Nucleus accumbens (tissue), 56 donors: ENCODE results near the gene HMCN2.
A peak's percentile ranks its signal among the peaks of the same experiment; 100 is the strongest.

Source experiments
- DNase-seq, 56 donors: peaks; one replicate each; lab custom pipeline; 2025; lab: John Stamatoyannopoulos, UW

Gene HMCN2

DNA sequence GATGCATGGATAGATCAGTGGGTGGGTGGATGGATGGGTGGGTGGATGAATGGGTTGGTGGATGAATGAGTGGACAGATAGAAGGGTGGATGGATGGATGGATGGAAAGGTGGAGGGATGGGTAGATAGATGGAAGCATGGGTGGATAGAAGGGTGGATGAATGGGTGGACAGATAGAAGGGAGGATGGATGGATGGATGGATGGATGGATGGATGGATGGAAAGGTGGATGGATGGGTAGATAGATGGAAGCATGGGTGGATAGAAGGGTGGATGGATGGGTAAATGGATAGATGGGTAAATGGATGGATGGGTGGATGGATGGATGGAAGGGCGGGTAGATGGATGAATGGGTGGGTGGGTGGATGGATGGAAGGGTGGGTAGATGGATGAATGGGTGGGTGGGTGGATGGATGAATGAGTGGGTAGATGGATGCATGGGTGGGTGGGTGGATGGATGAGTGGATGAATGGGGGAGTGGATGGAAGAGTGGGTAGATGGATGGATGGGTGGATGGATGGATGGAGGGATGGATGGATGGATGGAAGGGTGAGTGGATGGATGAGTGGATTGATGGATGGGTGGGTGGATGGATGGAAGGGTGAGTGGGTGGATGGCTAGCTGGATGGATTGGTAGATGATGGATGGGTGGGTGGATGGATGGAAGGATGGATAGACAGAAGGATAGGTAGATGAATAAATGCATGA lies 91.5 kb downstream of the HMCN2 start:
- no peak for DNase-seq

GRCh38 chr9:130358928-130359327 lies 93.4 kb downstream of the HMCN2 start:
- no peak for DNase-seq

DNA sequence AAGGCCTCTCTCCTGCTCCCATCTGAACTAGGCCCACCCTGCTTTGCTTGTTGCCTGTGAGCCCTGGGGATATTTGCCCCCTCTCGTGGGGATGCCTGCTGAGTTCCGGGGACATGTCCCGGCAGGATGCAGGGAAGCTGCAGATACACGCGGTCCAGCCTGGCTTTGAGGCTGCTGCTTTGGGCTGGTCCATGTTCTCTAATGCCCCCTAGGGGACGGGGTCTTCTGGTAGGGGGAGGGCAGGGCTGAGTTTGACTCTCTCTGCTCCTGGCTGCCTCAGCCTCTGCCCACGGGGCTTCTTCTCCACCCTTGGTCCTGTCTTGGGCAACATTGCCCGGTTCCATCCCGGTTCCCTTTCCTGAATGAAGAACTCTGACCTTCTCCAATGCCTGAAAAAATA lies 94.3 kb downstream of the HMCN2 start:
- no peak for DNase-seq

GRCh38 chr9:130360672-130361071 lies 95.1 kb downstream of the HMCN2 start:
- DNase-seq: no peak

GRCh38 chr9:130361873-130362362 lies 96.4 kb downstream of the HMCN2 start:
- no peak for DNase-seq

DNA sequence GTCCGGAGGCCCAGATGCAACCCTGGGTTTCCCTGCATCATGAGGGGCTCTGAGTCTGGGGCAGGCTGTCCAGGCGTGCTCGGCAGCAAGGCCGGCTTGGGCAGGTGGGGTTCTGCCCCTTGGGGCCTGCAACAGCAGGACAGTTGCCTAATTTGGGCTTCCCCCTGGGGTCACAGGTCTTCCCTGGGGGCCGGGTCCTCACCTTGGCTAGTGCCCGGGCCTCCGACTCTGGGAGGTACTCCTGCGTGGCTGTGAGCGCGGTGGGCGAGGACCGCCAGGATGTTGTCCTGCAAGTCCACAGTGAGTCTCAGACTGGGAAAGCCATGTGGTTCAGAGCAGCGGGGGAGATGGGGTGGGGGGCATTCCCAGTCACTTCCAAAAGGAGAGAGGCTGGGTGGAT lies 97.1 kb downstream of the HMCN2 start:
- no peak for DNase-seq

DNA sequence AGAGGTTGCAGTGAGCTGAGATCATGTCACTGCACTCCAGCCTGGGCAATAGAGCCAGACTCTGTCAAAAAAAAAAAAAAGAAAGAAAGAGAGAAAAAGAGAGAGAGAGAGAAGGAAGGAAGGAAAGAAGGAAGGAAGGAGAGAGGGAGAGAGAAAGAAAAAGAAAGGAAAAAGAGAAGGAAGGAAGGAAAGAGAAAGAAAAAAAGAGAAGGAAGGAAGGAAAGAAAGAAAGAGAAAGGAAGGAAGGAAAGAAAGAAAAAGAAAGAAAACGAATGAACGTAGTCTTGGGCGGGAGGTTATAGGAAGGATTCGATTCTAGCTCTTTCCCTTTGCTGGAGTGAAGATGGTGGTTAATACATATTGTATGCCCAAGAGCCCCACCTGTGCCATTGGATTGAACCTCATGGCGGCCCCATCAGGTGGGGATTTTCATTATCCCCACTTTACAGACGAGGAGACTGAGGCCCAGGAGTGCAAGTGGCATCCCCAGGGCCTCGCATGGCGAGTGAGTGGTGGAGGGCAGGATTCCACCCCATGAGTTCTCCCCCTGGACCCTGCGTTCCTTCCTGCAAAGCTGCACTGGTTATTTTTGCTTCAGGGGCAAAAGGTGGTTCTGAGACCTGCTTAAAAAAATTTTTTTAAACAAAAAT lies 98.3 kb downstream of the HMCN2 start:
- no peak for DNase-seq

GRCh38 chr9:130364619-130365322 lies 99.2 kb downstream of the HMCN2 start:
- DNase-seq: no peak

- no peak for DNase-seq
Measured at GRCh38 chr9:130365323-130365721, 99.8 kb downstream of the HMCN2 start.

- no peak for DNase-seq
Measured at GRCh38 chr9:130366072-130366471, 100.5 kb downstream of the HMCN2 start.

- no peak for DNase-seq
Measured at GRCh38 chr9:130366888-130367550, 101.5 kb downstream of the HMCN2 start.

DNA sequence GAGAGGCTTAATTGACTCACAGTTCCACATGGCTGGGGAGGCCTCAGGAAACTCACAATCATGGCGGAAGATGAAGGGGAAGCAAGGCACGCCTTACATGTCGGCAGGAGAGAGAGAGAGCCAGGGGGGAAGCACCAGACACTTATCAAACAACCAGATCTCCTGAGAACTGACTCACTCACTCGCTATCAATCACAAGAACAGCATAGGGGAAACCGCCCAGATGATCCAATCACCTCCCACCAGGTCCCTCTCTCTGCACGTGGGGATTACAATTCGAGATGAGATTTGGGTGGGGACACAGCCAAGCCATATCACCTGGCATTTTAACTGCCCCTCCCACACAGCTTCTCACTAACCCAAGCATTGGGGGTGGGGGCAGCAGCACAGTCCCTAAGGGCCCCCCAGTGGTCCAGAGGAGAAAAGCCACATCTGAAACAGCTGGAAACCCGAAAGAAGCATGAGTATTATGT lies 103.1 kb downstream of the HMCN2 start:
- DNase-seq: peak in 1 of 56 donors; percentile 9

DNA sequence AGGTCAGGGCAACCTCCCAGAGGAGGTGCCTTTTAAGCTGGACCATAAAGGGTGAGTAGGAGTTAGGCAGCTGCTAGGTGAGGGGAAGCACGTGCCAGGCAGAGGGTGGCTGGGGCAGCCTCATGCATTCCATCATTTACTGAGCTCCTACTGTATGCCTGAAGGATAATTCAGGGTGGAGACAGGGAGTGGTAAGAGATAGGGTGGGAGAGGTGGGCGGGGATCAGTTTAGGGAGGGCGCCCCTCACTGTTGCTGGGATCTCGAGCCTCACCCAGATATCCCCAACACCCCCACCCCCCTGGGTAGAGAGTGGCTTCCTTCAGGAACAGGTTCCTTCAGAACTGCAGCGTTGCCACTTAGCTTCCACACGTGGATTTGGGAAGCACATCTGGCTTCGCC lies 104.7 kb downstream of the HMCN2 start:
- DNase-seq: no peak

GRCh38 chr9:130371196-130371966 lies 105.8 kb downstream of the HMCN2 start:
- no peak for DNase-seq

- no peak for DNase-seq
Measured at GRCh38 chr9:130372057-130372456, 106.5 kb downstream of the HMCN2 start.

- no peak for DNase-seq
Measured at GRCh38 chr9:130373679-130374325, 108.2 kb downstream of the HMCN2 start.

DNA sequence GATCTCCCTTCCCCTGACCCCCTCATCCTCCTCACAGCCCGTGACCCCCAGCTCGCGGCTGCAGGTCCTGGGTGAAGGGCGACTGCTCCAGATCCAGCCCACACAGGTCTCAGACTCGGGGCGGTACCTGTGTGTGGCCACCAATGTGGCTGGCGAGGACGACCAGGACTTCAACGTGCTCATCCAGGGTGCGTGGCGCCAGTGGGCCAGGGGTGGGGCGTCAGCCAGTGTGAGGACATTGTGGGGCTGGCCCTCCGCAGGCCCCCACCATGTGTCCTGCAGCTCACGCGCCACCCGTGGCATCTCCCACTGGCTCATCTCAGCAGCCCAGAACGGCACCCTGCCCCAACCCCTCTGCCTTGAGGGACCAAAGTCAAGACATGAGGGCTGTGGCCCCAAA lies 112.1 kb downstream of the HMCN2 start:
- no peak for DNase-seq

DNA sequence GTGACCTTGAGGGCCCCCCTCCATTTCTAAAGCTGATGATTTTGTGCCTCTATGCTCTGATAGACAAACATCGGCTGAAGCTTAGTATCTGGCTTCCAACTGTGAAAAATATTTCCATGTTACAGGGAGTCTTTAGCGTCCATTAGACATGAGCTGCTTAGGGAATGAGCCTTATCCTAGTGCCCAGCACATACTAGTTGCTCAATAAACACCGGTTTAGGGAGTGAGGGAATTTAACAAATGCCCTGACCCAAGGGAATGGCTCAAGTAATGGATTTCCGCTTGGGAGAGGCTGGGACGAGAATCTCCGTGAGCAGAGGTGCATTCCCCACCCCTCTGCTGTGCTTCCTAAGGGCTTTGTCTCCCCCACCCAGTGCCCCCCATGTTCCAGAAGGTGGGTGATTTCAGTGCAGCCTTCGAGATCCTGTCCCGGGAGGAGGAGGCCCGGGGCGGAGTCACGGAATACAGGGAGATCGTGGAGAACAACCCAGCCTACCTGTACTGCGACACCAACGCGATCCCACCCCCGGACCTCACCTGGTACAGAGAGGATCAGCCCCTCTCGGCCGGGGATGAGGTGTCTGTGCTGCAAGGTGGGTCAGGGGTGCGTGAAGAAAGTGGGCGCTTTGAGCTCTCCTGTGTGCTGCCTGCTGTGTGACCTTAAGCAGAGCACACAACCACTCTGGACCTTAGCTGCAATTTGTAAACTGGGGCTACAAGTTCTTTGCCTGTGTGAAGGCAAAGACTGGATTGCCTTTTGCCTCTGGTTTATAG lies 113.5 kb downstream of the HMCN2 start:
- DNase-seq: no peak

- DNase-seq: no peak
Measured at GRCh38 chr9:130379649-130379970, 114.0 kb downstream of the HMCN2 start.
